Testis (tissue), 2 donors: ENCODE results near the gene GLIS1.

Source experiments
- POLR2A ChIP-seq: fragments of 450-650 bp; IDR thresholded peaks from one replicate; pipeline ENCODE4 v1.6.1; 2017; ENCODE audit warnings: antibody characterized with exemption, mild to moderate bottlenecking, moderate library complexity
- TF ChIP-seq, protein P1 (sequence below), 3 experiments: fragments of 450-650 bp in 2 of 3; fragments of 200-600 bp in 1 of 3; sonication (generic) in 1 of 3; IDR thresholded peaks; one replicate each; pipeline ENCODE4 v1.5.1; 2016 to 2019; ENCODE audit warnings: antibody characterized with exemption in 3 of 3, mild to moderate bottlenecking in 2 of 3, moderate library complexity in 1 of 3

DNA sequence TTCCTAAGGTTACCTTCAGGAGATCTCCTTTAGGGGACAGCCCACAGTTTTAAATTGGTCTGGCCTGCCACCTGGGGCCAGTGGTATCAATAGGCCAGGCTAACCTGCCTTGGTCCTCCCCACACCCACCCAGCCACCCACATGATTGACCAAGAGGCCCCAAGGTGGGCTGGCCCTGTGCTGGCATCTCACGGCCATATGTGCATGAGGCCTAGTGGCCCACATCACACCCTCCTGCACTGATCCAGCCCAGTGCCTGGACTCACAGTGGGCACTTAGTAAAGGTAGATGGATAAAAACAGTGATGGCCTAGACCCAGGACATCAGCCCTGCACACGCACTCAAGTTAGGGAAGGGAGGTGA lies 197.7 kb downstream of the GLIS1 start:
- TF ChIP-seq, protein P1, sequence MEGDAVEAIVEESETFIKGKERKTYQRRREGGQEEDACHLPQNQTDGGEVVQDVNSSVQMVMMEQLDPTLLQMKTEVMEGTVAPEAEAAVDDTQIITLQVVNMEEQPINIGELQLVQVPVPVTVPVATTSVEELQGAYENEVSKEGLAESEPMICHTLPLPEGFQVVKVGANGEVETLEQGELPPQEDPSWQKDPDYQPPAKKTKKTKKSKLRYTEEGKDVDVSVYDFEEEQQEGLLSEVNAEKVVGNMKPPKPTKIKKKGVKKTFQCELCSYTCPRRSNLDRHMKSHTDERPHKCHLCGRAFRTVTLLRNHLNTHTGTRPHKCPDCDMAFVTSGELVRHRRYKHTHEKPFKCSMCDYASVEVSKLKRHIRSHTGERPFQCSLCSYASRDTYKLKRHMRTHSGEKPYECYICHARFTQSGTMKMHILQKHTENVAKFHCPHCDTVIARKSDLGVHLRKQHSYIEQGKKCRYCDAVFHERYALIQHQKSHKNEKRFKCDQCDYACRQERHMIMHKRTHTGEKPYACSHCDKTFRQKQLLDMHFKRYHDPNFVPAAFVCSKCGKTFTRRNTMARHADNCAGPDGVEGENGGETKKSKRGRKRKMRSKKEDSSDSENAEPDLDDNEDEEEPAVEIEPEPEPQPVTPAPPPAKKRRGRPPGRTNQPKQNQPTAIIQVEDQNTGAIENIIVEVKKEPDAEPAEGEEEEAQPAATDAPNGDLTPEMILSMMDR (IDR thresholded peaks at IDR 0.05), result no peak
- TF ChIP-seq POLR2A, result no peak
